K562 (cell line): ENCODE data around the gene SLITRK4.

Source experiments
- EGR1 ChIP-seq: fragments of 450-650 bp; conservative IDR thresholded peaks from 2 replicates; pipeline ENCODE4 v1.6.1; 2017; ENCODE audit warnings: mild to moderate bottlenecking
- ESRRA ChIP-seq: fragments of 450-650 bp; IDR thresholded peaks from 2 replicates; pipeline ENCODE4 v1.6.1; 2014; ENCODE audit warnings: low read depth, mild to moderate bottlenecking, moderate library complexity, borderline replicate concordance
- EZH2 ChIP-seq: IDR thresholded peaks from 2 replicates; pipeline ENCODE4 v1.6.1; 2012; ENCODE audit warnings: low read depth, mild to moderate bottlenecking, inconsistent platforms, low read length, borderline replicate concordance
- PHB2 ChIP-seq: fragments of 450-650 bp; IDR thresholded peaks from 2 replicates; pipeline ENCODE4 v1.6.1; 2017; ENCODE audit warnings: low read depth
- PHF8 ChIP-seq: fragments of 200-600 bp; sonication (generic); IDR thresholded peaks from 2 replicates; pipeline ENCODE4 v1.6.1; 2012; ENCODE audit warnings: mixed run types, mild to moderate bottlenecking, inconsistent platforms, low read length, moderate library complexity, borderline replicate concordance
- POLR2A ChIP-seq: fragments of 450-650 bp; conservative IDR thresholded peaks from 2 replicates; pipeline ENCODE4 v1.6.1; 2016
- SIN3B ChIP-seq: fragments of 450-650 bp; IDR thresholded peaks from 2 replicates; pipeline ENCODE4 v1.6.1; 2017; ENCODE audit warnings: low read depth, mild to moderate bottlenecking, moderate library complexity
- ZNF589 ChIP-seq: fragments of 200-800 bp; sonication (Bioruptor generic); IDR thresholded peaks from 2 replicates; pipeline ENCODE4 v1.6.1; 2016; ENCODE audit warnings: low read depth, missing genetic modification characterization, missing compliant biosample characterization
- TF ChIP-seq, protein P1 (sequence below): fragments of 250-450 bp; sonication (Bioruptor Pico); IDR thresholded peaks from 2 replicates; pipeline ENCODE4 v1.8.0; 2022; ENCODE audit warnings: moderate library complexity, mild to moderate bottlenecking, inconsistent platforms
- TF ChIP-seq, protein P2 (sequence below): sonication (generic); formaldehyde crosslinking; IDR thresholded peaks from 2 replicates; pipeline ENCODE4 v1.8.1; 2023; ENCODE audit warnings: mild to moderate bottlenecking, missing genetic modification reagents

DNA sequence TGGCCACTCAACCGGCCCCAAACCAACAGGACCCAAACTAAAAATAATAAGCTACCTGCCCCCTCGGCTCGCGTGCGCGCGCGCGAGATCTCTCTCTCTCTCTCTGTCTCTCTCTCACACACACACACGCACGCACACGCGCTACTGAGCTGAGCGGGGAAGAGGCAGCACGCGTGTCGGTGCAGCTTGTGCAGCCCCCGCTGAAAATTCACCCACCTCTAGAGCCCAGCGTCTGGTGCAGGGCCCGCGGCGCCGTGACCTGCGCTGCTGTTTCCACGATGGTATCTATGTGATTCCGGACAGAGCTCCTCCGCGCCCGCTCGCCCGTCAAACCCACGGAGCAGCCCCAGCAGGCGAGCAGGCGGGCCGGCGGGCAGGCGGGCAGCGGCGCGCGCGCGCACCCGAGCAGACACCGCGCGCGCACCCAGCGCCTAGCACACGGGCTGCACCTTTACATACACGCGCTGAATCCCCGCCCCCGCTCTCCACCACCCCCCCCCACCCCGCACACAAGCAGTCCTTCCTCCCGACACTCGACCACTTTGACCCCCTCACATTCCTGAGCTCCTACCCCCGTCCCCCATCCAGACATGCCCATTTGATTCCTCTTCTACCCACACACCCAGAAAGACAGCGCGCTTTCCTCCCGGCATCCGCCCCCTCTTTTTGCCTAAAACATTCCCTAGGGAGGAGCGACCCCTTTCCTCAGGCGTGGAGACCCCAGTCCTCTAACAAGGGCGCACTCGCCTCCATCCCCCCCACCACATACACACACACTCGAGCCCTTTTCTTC, 1.0 kb downstream of the SLITRK4 start:
- TF ChIP-seq PHB2 (no peak), PHF8 (no peak), EGR1 (no peak), EZH2 (no peak), ESRRA (no peak), POLR2A (no peak), SIN3B (no peak), ZNF589 (CRISPR knock-in tag) (no peak)
- TF ChIP-seq, protein P1, sequence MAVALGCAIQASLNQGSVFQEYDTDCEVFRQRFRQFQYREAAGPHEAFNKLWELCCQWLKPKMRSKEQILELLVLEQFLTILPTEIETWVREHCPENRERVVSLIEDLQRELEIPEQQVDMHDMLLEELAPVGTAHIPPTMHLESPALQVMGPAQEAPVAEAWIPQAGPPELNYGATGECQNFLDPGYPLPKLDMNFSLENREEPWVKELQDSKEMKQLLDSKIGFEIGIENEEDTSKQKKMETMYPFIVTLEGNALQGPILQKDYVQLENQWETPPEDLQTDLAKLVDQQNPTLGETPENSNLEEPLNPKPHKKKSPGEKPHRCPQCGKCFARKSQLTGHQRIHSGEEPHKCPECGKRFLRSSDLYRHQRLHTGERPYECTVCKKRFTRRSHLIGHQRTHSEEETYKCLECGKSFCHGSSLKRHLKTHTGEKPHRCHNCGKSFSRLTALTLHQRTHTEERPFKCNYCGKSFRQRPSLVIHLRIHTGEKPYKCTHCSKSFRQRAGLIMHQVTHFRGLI: no peak
- TF ChIP-seq, protein P2, sequence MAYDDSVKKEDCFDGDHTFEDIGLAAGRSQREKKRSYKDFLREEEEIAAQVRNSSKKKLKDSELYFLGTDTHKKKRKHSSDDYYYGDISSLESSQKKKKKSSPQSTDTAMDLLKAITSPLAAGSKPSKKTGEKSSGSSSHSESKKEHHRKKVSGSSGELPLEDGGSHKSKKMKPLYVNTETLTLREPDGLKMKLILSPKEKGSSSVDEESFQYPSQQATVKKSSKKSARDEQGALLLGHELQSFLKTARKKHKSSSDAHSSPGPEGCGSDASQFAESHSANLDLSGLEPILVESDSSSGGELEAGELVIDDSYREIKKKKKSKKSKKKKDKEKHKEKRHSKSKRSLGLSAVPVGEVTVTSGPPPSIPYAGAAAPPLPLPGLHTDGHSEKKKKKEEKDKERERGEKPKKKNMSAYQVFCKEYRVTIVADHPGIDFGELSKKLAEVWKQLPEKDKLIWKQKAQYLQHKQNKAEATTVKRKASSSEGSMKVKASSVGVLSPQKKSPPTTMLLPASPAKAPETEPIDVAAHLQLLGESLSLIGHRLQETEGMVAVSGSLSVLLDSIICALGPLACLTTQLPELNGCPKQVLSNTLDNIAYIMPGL: no peak
